ENCODE data around the gene ALKBH1.

ALKBH1 gene

DNA sequence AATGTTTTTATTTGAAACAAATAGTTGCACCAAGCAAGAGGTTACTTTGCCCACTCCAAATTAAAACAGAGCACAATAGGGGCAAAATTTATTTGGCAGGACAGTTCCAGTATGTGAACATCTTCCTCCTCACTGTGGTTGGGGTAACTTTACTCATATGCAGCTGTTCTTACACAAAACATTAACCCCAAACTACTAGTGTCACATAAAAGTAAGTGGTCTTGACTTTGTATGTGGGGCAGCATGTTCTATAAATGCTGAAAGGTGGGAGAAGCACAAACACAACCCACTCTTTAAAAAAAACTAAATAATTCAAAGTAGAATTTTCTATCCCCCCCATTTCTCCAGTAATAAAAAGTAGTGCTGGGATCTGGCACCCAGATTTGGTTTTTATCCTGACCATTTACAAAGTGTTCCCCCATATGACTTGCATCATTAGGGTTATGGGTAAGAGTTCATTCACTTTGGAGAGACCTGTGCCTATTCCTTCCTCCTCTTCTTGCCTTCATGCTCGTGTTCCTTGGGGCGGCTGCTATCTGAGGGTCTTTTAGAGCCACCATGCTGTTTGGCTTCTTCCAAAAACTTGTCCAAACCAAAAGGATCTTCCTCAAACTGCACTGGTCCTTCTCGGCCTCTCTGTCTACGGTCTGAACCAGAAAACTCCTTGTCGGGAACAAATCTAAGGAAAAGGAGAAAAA is 9.9 kb upstream of the ALKBH1 start:
- H3F3A ChIP-seq (ENCODE audit: control insufficient read depth, insufficient read depth) = peaks cover 48% of the 10 kb centered on the region

DNA sequence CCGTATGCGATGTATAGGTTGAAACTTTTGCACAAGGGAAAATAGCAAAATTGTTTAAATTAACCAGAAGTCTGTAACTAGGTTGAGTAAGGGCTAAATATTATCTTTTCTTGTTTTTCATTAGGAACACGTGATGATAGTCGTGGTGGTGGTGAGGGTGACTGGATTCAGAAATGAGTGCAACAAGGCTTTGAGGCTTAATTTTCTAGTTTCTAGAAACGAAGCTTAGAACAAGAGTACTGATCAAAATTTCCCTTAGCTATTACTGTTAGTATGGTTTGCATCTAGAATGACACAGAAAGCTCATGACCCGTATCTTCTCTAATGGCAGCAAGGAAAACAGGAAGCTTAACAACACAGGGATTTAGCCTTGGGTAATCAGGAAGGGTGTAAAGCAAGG is 7.1 kb upstream of the ALKBH1 start:
- H3K4me2 ChIP-seq (ENCODE audit: low read length) = no peak overlapping the region
- no peaks in the 10 kb centered on the region for H3K9me2 ChIP-seq (replicated peaks; ENCODE audit: control insufficient read depth, low read length)
- H4K20me1 ChIP-seq (ENCODE audit: control insufficient read depth, insufficient read depth, low read depth, low read length) = no peaks in the 10 kb centered on the region
- peaks cover 8% of the 10 kb centered on the region for H3K4me1 ChIP-seq (ENCODE audit: control insufficient read depth, low read length)
- no peak overlapping the region for H3K4me3 ChIP-seq (ENCODE audit: low read length)
- peaks cover 30% of the 10 kb centered on the region for H3F3A ChIP-seq (ENCODE audit: control insufficient read depth, insufficient read depth)
- no peaks in the 10 kb centered on the region for H3K27me3 ChIP-seq (ENCODE audit: control insufficient read depth, low read length)
- peaks cover 87% of the 10 kb centered on the region for H3K36me3 ChIP-seq (ENCODE audit: control insufficient read depth, low read length)
- H3K27ac ChIP-seq (ENCODE audit: low read depth, low read length) = no peak overlapping the region
- peaks cover 50% of the 10 kb centered on the region for H3K79me2 ChIP-seq (ENCODE audit: control insufficient read depth, low read length)
- H3K9me3 ChIP-seq (ENCODE audit: control insufficient read depth, insufficient read depth, low read length) = no peaks in the 10 kb centered on the region
- TF ChIP-seq, protein P1, sequence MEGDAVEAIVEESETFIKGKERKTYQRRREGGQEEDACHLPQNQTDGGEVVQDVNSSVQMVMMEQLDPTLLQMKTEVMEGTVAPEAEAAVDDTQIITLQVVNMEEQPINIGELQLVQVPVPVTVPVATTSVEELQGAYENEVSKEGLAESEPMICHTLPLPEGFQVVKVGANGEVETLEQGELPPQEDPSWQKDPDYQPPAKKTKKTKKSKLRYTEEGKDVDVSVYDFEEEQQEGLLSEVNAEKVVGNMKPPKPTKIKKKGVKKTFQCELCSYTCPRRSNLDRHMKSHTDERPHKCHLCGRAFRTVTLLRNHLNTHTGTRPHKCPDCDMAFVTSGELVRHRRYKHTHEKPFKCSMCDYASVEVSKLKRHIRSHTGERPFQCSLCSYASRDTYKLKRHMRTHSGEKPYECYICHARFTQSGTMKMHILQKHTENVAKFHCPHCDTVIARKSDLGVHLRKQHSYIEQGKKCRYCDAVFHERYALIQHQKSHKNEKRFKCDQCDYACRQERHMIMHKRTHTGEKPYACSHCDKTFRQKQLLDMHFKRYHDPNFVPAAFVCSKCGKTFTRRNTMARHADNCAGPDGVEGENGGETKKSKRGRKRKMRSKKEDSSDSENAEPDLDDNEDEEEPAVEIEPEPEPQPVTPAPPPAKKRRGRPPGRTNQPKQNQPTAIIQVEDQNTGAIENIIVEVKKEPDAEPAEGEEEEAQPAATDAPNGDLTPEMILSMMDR (IDR thresholded peaks at IDR 0.05; ENCODE audit: low read depth, low read length, poor library complexity, severe bottlenecking) = no peak
- no peak for TF ChIP-seq EZH2phosphoT487 (IDR thresholded peaks at IDR 0.05; ENCODE audit: borderline replicate concordance, low read length)

More for the DNA sequence above, 9.9 kb upstream of the ALKBH1 start:
- no peak for TF ChIP-seq EZH2phosphoT487 (IDR thresholded peaks at IDR 0.05; ENCODE audit: borderline replicate concordance, low read length)
- TF ChIP-seq, protein P1 (IDR thresholded peaks at IDR 0.05; ENCODE audit: low read depth, low read length, poor library complexity, severe bottlenecking) = no peak
- Histone ChIP-seq H4K20me1 (ENCODE audit: control insufficient read depth, insufficient read depth, low read depth, low read length) (no peaks in the 10 kb centered on the region), H3K4me1 (ENCODE audit: control insufficient read depth, low read length) (no peaks in the 10 kb centered on the region), H3K36me3 (ENCODE audit: control insufficient read depth, low read length) (peaks cover 89% of the 10 kb centered on the region), H3K27ac (ENCODE audit: low read depth, low read length) (no peak overlapping the region), H3K27me3 (ENCODE audit: control insufficient read depth, low read length) (no peaks in the 10 kb centered on the region), H3K79me2 (ENCODE audit: control insufficient read depth, low read length) (peaks cover 25% of the 10 kb centered on the region), H3K4me2 (ENCODE audit: low read length) (no peak overlapping the region), H3K4me3 (ENCODE audit: low read length) (no peak overlapping the region), H3K9me3 (ENCODE audit: control insufficient read depth, insufficient read depth, low read length) (no peaks in the 10 kb centered on the region), H3K9me2 (replicated peaks; ENCODE audit: control insufficient read depth, low read length) (no peaks in the 10 kb centered on the region)

DNA sequence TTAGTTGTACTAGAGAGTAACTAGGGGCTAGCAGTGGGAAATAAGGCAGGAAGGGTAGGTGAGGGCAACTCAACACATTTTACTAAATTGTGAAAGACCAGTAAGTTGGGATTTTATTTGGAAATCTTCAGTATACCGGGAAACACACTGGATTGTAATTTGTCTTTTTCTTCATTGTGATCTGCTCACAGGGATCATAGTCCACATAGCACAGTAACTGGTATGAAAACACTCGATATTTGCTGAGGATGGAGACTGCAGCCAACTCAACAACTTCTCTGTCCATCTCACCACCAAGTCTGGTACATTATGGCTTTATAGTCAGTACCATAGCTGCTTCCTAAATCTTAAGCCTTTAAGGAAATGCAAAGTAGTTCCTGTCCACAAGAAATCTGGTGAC is 2.5 kb upstream of the ALKBH1 start:
- TF ChIP-seq, protein P1 (IDR thresholded peaks at IDR 0.05; ENCODE audit: low read depth, low read length, poor library complexity, severe bottlenecking) = no peak
- TF ChIP-seq EZH2phosphoT487 (IDR thresholded peaks at IDR 0.05; ENCODE audit: borderline replicate concordance, low read length) = no peak
- Histone ChIP-seq H3K9me3 (ENCODE audit: control insufficient read depth, insufficient read depth, low read length) (no peaks in the 10 kb centered on the region), H3K36me3 (ENCODE audit: control insufficient read depth, low read length) (peaks cover 74% of the 10 kb centered on the region), H3F3A (ENCODE audit: control insufficient read depth, insufficient read depth) (peaks cover 7% of the 10 kb centered on the region; the same call in 1 of the 2 replicates), H3K27ac (ENCODE audit: low read depth, low read length) (no peak overlapping the region), H3K9me2 (replicated peaks; ENCODE audit: control insufficient read depth, low read length) (no peaks in the 10 kb centered on the region), H3K4me2 (ENCODE audit: low read length) (peak overlapping the region; percentile 62), H3K27me3 (ENCODE audit: control insufficient read depth, low read length) (no peaks in the 10 kb centered on the region), H3K4me3 (ENCODE audit: low read length) (peak overlapping the region; percentile 97), H3K4me1 (ENCODE audit: control insufficient read depth, low read length) (peaks cover 30% of the 10 kb centered on the region), H4K20me1 (ENCODE audit: control insufficient read depth, insufficient read depth, low read depth, low read length) (peaks cover 22% of the 10 kb centered on the region; the same call in 1 of the 2 replicates), H3K79me2 (ENCODE audit: control insufficient read depth, low read length) (peaks cover 94% of the 10 kb centered on the region)
